Activated naive CD4-positive, alpha-beta T cell treated with anti-CD3 and anti-CD28 coated beads, Interleukin-2, amount 50 U/mL, for 24 hours (primary cell): ENCODE measurements around the gene BICC1.

Source experiments
- H3K27ac Mint-ChIP-seq: one replicate; pipeline ENCODE4 v1.8.0; 2021; ENCODE audit warnings: mild to moderate bottlenecking, mixed read lengths
- H3K27me3 Mint-ChIP-seq: one replicate; pipeline ENCODE4 v1.8.0; 2021; ENCODE audit warnings: mixed read lengths
- H3K36me3 Mint-ChIP-seq: one replicate; pipeline ENCODE4 v1.8.0; 2021; ENCODE audit warnings: mixed read lengths
- H3K4me1 Mint-ChIP-seq: one replicate; pipeline ENCODE4 v1.8.0; 2021; ENCODE audit warnings: mixed read lengths
- H3K4me3 Mint-ChIP-seq: one replicate; pipeline ENCODE4 v1.8.0; 2021; ENCODE audit warnings: mild to moderate bottlenecking, mixed read lengths
- H3K9me3 Mint-ChIP-seq: one replicate; pipeline ENCODE4 v1.8.0; 2021; ENCODE audit warnings: mixed read lengths

Gene BICC1

GRCh38 chr10:58795560-58795959 lies 282.9 kb downstream of the BICC1 start:
- Mint-ChIP-seq H3K4me1 (no peaks in the 10 kb centered on the region), H3K9me3 (no peaks in the 10 kb centered on the region), H3K4me3 (no peak overlapping the region), H3K27ac (no peak overlapping the region), H3K27me3 (no peaks in the 10 kb centered on the region), H3K36me3 (no peaks in the 10 kb centered on the region)

- no peak overlapping the region for H3K27ac Mint-ChIP-seq
- H3K4me1 Mint-ChIP-seq: no peaks in the 10 kb centered on the region
- no peaks in the 10 kb centered on the region for H3K36me3 Mint-ChIP-seq
- no peak overlapping the region for H3K4me3 Mint-ChIP-seq
- no peaks in the 10 kb centered on the region for H3K9me3 Mint-ChIP-seq
- H3K27me3 Mint-ChIP-seq: no peaks in the 10 kb centered on the region
Observed at GRCh38 chr10:58796242-58796641, 283.6 kb downstream of the BICC1 start.

GRCh38 chr10:58796824-58797223 lies 284.2 kb downstream of the BICC1 start:
- Mint-ChIP-seq H3K4me1 (no peaks in the 10 kb centered on the region), H3K9me3 (no peaks in the 10 kb centered on the region), H3K36me3 (no peaks in the 10 kb centered on the region)

GRCh38 chr10:58797356-58797755 lies 284.7 kb downstream of the BICC1 start:
- no peak overlapping the region for H3K4me3 Mint-ChIP-seq
- no peaks in the 10 kb centered on the region for H3K9me3 Mint-ChIP-seq

More at GRCh38 chr10:58796824-58797223, 284.2 kb downstream of the BICC1 start:
- no peak overlapping the region for H3K27ac Mint-ChIP-seq
- no peak overlapping the region for H3K4me3 Mint-ChIP-seq
- no peaks in the 10 kb centered on the region for H3K27me3 Mint-ChIP-seq

GRCh38 chr10:58802047-58802446 lies 289.4 kb downstream of the BICC1 start:
- Mint-ChIP-seq H3K9me3 (no peaks in the 10 kb centered on the region), H3K4me3 (no peak overlapping the region), H3K36me3 (no peaks in the 10 kb centered on the region), H3K27ac (no peak overlapping the region), H3K4me1 (no peaks in the 10 kb centered on the region), H3K27me3 (no peaks in the 10 kb centered on the region)

More at GRCh38 chr10:58797356-58797755, 284.7 kb downstream of the BICC1 start:
- Mint-ChIP-seq H3K4me1 (no peaks in the 10 kb centered on the region), H3K27me3 (no peaks in the 10 kb centered on the region), H3K36me3 (no peaks in the 10 kb centered on the region), H3K27ac (no peak overlapping the region)

- H3K27ac Mint-ChIP-seq: no peak overlapping the region
- no peaks in the 10 kb centered on the region for H3K4me1 Mint-ChIP-seq
- no peak overlapping the region for H3K4me3 Mint-ChIP-seq
- H3K27me3 Mint-ChIP-seq: no peaks in the 10 kb centered on the region
- no peaks in the 10 kb centered on the region for H3K36me3 Mint-ChIP-seq
- H3K9me3 Mint-ChIP-seq: no peaks in the 10 kb centered on the region
Observed at GRCh38 chr10:58806323-58806722, 293.7 kb downstream of the BICC1 start.

- no peaks in the 10 kb centered on the region for H3K4me1 Mint-ChIP-seq
- no peaks in the 10 kb centered on the region for H3K36me3 Mint-ChIP-seq
- H3K27ac Mint-ChIP-seq: no peak overlapping the region
- no peaks in the 10 kb centered on the region for H3K27me3 Mint-ChIP-seq
- H3K9me3 Mint-ChIP-seq: no peaks in the 10 kb centered on the region
- H3K4me3 Mint-ChIP-seq: no peak overlapping the region
Observed at GRCh38 chr10:58806970-58807628, 294.4 kb downstream of the BICC1 start.

- Mint-ChIP-seq H3K27me3 (no peaks in the 10 kb centered on the region), H3K4me3 (no peak overlapping the region), H3K27ac (no peak overlapping the region), H3K4me1 (no peaks in the 10 kb centered on the region), H3K36me3 (no peaks in the 10 kb centered on the region), H3K9me3 (no peaks in the 10 kb centered on the region)
Observed at GRCh38 chr10:58807629-58808022, 295.0 kb downstream of the BICC1 start.

GRCh38 chr10:58810751-58811150 lies 298.1 kb downstream of the BICC1 start:
- no peak overlapping the region for H3K4me3 Mint-ChIP-seq
- no peaks in the 10 kb centered on the region for H3K9me3 Mint-ChIP-seq
- no peak overlapping the region for H3K27ac Mint-ChIP-seq
- no peaks in the 10 kb centered on the region for H3K36me3 Mint-ChIP-seq
- H3K27me3 Mint-ChIP-seq: no peaks in the 10 kb centered on the region
- H3K4me1 Mint-ChIP-seq: no peaks in the 10 kb centered on the region

GRCh38 chr10:58813573-58813972 lies 300.9 kb downstream of the BICC1 start:
- Mint-ChIP-seq H3K27me3 (no peaks in the 10 kb centered on the region), H3K9me3 (no peaks in the 10 kb centered on the region), H3K4me3 (no peak overlapping the region), H3K36me3 (no peaks in the 10 kb centered on the region), H3K4me1 (no peaks in the 10 kb centered on the region), H3K27ac (no peak overlapping the region)

GRCh38 chr10:58817201-58817846 lies 304.7 kb downstream of the BICC1 start:
- Mint-ChIP-seq H3K4me1 (no peaks in the 10 kb centered on the region), H3K27ac (no peak overlapping the region), H3K9me3 (no peaks in the 10 kb centered on the region), H3K36me3 (no peaks in the 10 kb centered on the region), H3K4me3 (no peak overlapping the region), H3K27me3 (no peaks in the 10 kb centered on the region)

GRCh38 chr10:58818900-58819299 lies 306.2 kb downstream of the BICC1 start:
- Mint-ChIP-seq H3K36me3 (no peaks in the 10 kb centered on the region), H3K27ac (no peak overlapping the region), H3K4me1 (no peaks in the 10 kb centered on the region), H3K9me3 (no peaks in the 10 kb centered on the region), H3K27me3 (no peaks in the 10 kb centered on the region), H3K4me3 (no peak overlapping the region)

GRCh38 chr10:58820386-58820785 lies 307.7 kb downstream of the BICC1 start:
- H3K4me3 Mint-ChIP-seq: no peak overlapping the region
- no peaks in the 10 kb centered on the region for H3K4me1 Mint-ChIP-seq
- no peak overlapping the region for H3K27ac Mint-ChIP-seq
- H3K36me3 Mint-ChIP-seq: no peaks in the 10 kb centered on the region
- H3K9me3 Mint-ChIP-seq: no peaks in the 10 kb centered on the region
- no peaks in the 10 kb centered on the region for H3K27me3 Mint-ChIP-seq

- Mint-ChIP-seq H3K4me3 (no peak overlapping the region), H3K4me1 (no peaks in the 10 kb centered on the region), H3K36me3 (no peaks in the 10 kb centered on the region), H3K27ac (no peak overlapping the region), H3K9me3 (peaks cover 5% of the 10 kb centered on the region), H3K27me3 (peaks cover 1% of the 10 kb centered on the region)
Observed at GRCh38 chr10:58820861-58821751, 308.4 kb downstream of the BICC1 start.

GRCh38 chr10:58821752-58822056 lies 309.0 kb downstream of the BICC1 start:
- H3K9me3 Mint-ChIP-seq: peaks cover 5% of the 10 kb centered on the region
- H3K27me3 Mint-ChIP-seq: peaks cover 1% of the 10 kb centered on the region
- no peak overlapping the region for H3K4me3 Mint-ChIP-seq
- no peaks in the 10 kb centered on the region for H3K36me3 Mint-ChIP-seq
- no peaks in the 10 kb centered on the region for H3K4me1 Mint-ChIP-seq
- H3K27ac Mint-ChIP-seq: no peak overlapping the region

- H3K36me3 Mint-ChIP-seq: no peaks in the 10 kb centered on the region
- no peak overlapping the region for H3K4me3 Mint-ChIP-seq
- H3K4me1 Mint-ChIP-seq: no peaks in the 10 kb centered on the region
- peaks cover 1% of the 10 kb centered on the region for H3K27me3 Mint-ChIP-seq
- H3K27ac Mint-ChIP-seq: no peak overlapping the region
- H3K9me3 Mint-ChIP-seq: peaks cover 5% of the 10 kb centered on the region
Observed at GRCh38 chr10:58823983-58824382, 311.3 kb downstream of the BICC1 start.
